ENCODE results near the gene EEF1AKMT2. TPM values are rescaled to one million over a fixed set of nuclear protein-coding genes. Genes with fewer than 3 reads are reported as not detected.
A peak's percentile ranks its signal among the peaks of the same experiment; 100 is the strongest.
"Not testable (repeated sequence)": the region's sequence is repeated elsewhere in the genome, so short reads cannot be mapped to it uniquely, and the experiment has no call there.

Gene EEF1AKMT2
- total and polyA plus RNA-seq, 2 experiments from 2014 or later, result 17.3 to 23.9 TPM

- H3K36me3 ChIP-seq, result peaks cover 43% of the 10 kb centered on the region
- peak; percentile 60 for TF ChIP-seq CTCF (IDR thresholded peaks at IDR 0.05; ENCODE audit: low read depth, low read length)
- H3K27ac ChIP-seq, result no peak overlapping the region
- no peaks in the 10 kb centered on the region for H3K4me1 ChIP-seq (ENCODE audit: low read depth)
- no peaks in the 10 kb centered on the region for H3K9me3 ChIP-seq (ENCODE audit: low read depth)
- DNase-seq (ENCODE audit: low read depth in 1 of 2, low spot score in 1 of 2), result peak in 1 of 2 donors; percentile 47
- H3K27me3 ChIP-seq, result no peaks in the 10 kb centered on the region
- no peak overlapping the region for H3K4me3 ChIP-seq
Measured at GRCh38 chr10:124827474-124827873, 35.8 kb upstream of the EEF1AKMT2 start.

- TF ChIP-seq CTCF (IDR thresholded peaks at IDR 0.05; ENCODE audit: low read depth, low read length), result no peak
- no peak for DNase-seq (ENCODE audit: low read depth in 1 of 2, low spot score in 1 of 2)
- Histone ChIP-seq H3K4me3 (no peak overlapping the region), H3K9me3 (ENCODE audit: low read depth) (no peaks in the 10 kb centered on the region), H3K36me3 (peaks cover 40% of the 10 kb centered on the region), H3K27me3 (no peaks in the 10 kb centered on the region), H3K4me1 (ENCODE audit: low read depth) (no peaks in the 10 kb centered on the region), H3K27ac (no peak overlapping the region)
Measured at GRCh38 chr10:124826262-124826661, 34.6 kb upstream of the EEF1AKMT2 start.

GRCh38 chr10:124825702-124826101 is 34.0 kb upstream of the EEF1AKMT2 start:
- H3K9me3 ChIP-seq (ENCODE audit: low read depth), result no peaks in the 10 kb centered on the region
- DNase-seq (ENCODE audit: low read depth in 1 of 2, low spot score in 1 of 2), result no peak
- H3K4me3 ChIP-seq, result no peak overlapping the region
- peaks cover 36% of the 10 kb centered on the region for H3K36me3 ChIP-seq
- TF ChIP-seq CTCF (IDR thresholded peaks at IDR 0.05; ENCODE audit: low read depth, low read length), result no peak
- H3K27ac ChIP-seq, result no peak overlapping the region
- H3K4me1 ChIP-seq (ENCODE audit: low read depth), result no peaks in the 10 kb centered on the region
- H3K27me3 ChIP-seq, result no peaks in the 10 kb centered on the region

- H3K36me3 ChIP-seq, result peaks cover 28% of the 10 kb centered on the region
- not testable (repeated sequence) for H3K9me3 ChIP-seq (ENCODE audit: low read depth); H3K27me3 ChIP-seq; DNase-seq (ENCODE audit: low read depth in 1 of 2, low spot score in 1 of 2); H3K4me1 ChIP-seq (ENCODE audit: low read depth); H3K4me3 ChIP-seq; H3K27ac ChIP-seq
Measured at GRCh38 chr10:124824932-124825331, 33.2 kb upstream of the EEF1AKMT2 start.

GRCh38 chr10:124824507-124824906 is 32.8 kb upstream of the EEF1AKMT2 start:
- DNase-seq (ENCODE audit: low read depth in 1 of 2, low spot score in 1 of 2), result no peak
- Histone ChIP-seq H3K27me3 (no peaks in the 10 kb centered on the region), H3K27ac (no peak overlapping the region), H3K4me1 (ENCODE audit: low read depth) (no peaks in the 10 kb centered on the region), H3K9me3 (ENCODE audit: low read depth) (no peaks in the 10 kb centered on the region), H3K4me3 (no peak overlapping the region), H3K36me3 (peaks cover 24% of the 10 kb centered on the region)
- TF ChIP-seq CTCF (IDR thresholded peaks at IDR 0.05; ENCODE audit: low read depth, low read length), result no peak

- no peak for TF ChIP-seq CTCF (IDR thresholded peaks at IDR 0.05; ENCODE audit: low read depth, low read length)
- DNase-seq (ENCODE audit: low read depth in 1 of 2, low spot score in 1 of 2), result no peak
- H3K27me3 ChIP-seq, result no peaks in the 10 kb centered on the region
- H3K4me3 ChIP-seq, result no peak overlapping the region
- H3K36me3 ChIP-seq, result peaks cover 16% of the 10 kb centered on the region
- H3K27ac ChIP-seq, result no peak overlapping the region
- no peaks in the 10 kb centered on the region for H3K4me1 ChIP-seq (ENCODE audit: low read depth)
- no peaks in the 10 kb centered on the region for H3K9me3 ChIP-seq (ENCODE audit: low read depth)
Measured at GRCh38 chr10:124821520-124821919, 29.8 kb upstream of the EEF1AKMT2 start.

All from cardiac muscle cell (in vitro differentiated cells and primary cell).